GM19043 (cell line): ENCODE data around the gene SERHL2.
"Not testable (repeated sequence)": the region's sequence is repeated elsewhere in the genome, so short reads cannot be mapped to it uniquely, and the experiment has no call there.

Experiments
- ATAC-seq: cut with Tn5 transposase; IDR thresholded peaks from one replicate; pipeline ENCODE4 v1.9.1; 2021; ENCODE audit warnings: low read depth; ENCODE audit not compliant: unreplicated experiment

SERHL2 gene

DNA sequence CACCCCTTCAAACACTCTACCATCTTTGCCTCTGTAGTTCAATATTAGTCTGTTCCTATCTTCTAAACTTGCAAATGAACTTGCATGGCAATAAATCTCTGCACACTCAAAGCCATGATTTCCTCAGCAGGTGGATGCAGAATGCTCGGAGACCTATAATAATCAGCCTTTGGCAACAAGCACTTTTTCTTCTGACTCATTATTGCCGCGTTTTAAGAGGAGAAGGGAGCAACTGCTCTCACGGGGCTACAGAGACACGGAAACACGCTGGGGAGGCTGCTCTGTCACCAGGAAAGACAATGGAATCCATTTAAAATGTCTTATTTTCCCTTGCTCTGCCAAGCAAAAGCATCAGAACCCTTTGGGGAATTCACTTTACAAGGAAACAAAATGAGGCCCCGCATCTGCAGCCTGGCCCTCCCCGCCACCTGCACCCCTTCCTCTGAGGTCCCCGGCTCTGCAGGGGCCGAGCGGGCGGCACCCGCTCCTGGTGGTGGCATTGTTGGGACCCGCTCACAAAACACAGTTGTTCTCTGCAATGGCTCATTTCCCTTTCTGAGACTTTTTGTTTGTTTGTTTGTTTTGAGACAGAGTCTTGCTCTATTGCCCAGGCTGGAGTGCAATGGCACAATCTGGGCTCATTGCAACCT, 18.5 kb upstream of the SERHL2 start:
- not testable (repeated sequence) for ATAC-seq

DNA sequence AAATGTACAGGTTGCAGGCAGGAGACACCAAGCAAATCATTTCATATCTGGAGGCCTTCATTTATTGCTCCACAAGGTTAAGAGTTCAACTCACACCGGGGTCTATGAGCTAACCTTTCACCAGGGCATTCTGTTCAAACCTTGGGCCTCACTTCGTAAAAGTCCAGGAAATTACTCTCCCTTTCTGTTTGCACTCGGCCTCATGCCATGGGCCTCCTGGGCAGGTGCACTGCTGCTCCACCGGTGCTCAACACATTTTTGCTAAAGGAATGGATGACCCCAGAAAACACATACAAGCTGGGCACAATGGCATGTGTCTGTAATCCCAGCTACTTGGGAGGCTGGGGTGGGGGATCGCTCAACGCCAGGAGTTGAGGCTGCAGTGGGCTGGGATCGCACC, 17.6 kb upstream of the SERHL2 start:
- no peak for ATAC-seq

DNA sequence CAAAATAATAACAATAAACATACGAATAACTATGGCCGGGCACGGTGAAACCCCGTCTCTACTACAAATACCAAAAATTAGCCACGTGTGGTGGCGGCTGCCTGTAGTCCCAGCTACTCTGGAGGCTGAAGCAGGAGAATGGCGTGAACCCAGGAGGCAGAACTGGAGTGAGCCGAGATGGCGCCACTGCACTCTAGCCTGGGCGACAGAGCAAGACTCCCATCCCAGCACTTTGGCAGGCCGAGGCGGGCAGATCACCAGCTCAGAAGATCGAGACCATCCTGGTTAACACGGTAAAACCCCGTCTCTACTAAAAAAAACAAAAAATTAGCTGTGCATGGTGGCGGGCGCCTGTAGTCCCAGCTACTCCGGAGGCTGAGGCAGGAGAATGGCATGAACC, 17.1 kb upstream of the SERHL2 start:
- not testable (repeated sequence) for ATAC-seq

DNA sequence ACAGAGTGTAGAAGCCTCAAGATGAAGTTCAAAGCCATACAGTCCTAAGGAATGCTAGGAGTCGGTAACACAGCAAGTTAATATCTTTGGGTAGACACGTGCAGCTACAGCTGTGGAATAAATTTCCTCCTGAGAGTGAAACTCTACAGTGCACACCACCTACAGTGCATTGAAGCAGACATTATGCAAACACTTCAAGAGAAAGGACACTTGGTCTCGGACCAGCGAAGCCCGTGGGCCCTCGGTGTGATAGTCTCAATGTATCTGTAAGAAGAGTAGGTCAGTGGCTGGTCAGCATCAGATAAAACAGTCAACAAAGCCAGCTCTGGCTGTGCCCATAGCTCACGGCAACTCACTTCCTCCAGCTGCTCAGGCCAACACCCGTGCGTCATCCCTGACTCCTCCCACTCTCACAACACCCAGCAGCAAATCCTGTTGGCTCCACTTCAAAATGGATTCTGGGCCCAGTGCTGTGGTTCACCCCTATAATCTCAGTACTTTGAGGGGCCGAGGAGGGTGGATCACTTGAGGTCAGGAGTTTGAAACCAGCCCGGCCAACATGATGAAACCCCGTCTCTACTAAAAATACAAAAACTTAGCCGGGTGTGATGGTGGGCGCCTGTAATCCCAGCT, 16.4 kb upstream of the SERHL2 start:
- ATAC-seq: not testable (repeated sequence)

DNA sequence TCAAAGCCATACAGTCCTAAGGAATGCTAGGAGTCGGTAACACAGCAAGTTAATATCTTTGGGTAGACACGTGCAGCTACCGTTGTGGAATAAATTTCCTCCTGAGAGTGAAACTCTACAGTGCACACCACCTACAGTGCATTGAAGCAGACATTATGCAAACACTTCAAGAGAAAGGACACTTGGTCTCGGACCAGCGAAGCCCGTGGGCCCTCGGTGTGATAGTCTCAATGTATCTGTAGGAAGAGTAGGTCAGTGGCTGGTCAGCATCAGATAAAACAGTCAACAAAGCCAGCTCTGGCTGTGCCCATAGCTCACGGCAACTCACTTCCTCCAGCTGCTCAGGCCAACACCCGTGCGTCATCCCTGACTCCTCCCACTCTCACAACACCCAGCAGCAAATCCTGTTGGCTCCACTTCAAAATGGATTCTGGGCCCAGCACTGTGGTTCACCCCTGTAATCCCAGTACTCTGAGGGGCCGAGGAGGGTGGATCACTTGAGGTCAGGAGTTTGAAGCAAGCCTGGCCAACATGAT, 14.5 kb upstream of the SERHL2 start:
- peak; percentile 44 for ATAC-seq

DNA sequence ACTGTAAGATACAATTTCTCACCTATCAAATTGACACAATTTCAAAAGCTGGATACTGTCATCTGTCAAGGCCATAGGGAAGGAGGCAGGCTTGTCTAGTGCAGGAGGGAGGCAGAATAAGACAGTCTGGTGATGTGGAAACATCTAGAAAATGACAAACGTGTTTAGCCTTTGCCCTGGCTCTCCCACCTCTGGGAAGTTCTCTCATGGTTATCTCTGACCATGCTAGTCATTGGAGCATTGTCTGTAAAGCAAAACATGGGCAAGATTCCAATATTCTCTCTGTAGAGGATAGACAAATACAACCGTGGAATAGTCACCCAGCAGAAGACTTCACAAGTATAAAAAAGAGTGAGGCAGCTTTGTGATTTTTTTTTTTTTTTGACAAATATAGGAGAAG, 9.1 kb upstream of the SERHL2 start:
- no peak for ATAC-seq

DNA sequence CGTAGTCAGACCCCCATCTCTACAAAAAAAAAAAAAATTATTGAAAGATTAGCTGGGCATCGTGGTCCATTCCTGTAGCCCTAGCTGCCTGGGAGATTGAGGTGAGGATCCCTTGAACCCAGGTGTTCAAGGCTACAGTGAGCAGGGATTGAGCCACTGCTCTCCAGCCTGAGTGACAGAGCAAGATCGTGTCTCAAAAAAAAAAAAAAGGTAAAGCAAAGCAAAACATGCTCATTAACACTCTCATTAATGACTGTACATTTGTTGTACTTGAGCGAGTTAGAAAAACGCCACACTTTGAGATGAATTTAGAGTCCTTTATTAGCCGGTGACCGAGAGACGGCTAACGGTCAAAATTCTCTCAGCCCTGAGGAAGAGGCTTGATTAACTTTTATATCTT, 6.2 kb upstream of the SERHL2 start:
- no peak for ATAC-seq

DNA sequence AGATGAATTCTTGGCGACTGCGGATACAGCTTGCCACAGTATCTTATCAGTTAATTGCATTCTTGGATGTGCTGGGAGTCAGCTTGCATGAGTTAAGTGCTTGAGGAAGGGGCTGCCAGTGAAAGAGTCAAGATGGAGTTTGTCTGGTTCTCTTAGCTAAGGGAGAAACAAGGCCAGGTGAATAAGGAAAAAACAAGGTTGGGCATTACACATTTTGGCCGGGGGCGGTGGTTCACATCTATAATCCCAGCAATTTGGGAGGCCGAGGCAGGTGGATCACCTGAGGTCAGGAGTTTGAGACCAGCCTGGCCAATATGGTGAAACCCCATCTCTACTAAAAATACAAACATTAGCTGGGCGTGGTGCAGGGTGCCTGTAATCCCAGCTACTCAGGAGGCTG, 5.6 kb upstream of the SERHL2 start:
- not testable (repeated sequence) for ATAC-seq

DNA sequence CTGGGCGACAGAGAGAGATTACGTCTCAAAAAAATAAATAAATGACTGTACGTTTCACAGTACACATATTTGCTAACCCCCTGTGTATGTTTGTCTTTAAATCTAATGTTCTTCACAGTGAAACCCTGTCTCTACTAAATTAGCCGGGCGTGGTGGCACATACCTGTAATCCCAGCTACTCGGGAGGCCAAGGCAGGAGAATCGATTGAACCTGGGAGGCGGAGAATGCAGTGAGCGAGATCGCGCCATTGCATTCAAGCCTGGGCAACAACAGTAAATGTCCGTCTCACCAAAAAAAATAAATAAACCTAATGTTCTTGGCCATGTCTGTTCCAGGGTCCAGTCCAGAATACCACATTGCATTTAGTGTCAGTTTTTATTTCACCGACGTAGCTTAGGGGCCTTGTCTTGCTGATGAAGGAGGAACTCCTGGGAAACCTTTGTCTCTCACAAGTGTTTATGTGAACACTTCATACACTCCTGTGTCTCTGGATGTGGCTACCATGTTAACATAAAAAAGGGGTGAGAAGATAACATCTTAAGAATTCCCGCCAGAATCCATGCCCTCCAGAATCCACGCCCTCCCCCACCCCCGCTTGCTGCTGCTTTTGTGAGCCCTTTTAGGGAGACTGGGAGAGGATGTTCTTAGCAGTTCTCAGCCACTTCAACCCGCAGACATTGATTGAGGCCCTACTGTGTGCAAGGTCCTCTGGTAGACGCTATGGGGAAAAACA, 5.0 kb upstream of the SERHL2 start:
- ATAC-seq: no peak

DNA sequence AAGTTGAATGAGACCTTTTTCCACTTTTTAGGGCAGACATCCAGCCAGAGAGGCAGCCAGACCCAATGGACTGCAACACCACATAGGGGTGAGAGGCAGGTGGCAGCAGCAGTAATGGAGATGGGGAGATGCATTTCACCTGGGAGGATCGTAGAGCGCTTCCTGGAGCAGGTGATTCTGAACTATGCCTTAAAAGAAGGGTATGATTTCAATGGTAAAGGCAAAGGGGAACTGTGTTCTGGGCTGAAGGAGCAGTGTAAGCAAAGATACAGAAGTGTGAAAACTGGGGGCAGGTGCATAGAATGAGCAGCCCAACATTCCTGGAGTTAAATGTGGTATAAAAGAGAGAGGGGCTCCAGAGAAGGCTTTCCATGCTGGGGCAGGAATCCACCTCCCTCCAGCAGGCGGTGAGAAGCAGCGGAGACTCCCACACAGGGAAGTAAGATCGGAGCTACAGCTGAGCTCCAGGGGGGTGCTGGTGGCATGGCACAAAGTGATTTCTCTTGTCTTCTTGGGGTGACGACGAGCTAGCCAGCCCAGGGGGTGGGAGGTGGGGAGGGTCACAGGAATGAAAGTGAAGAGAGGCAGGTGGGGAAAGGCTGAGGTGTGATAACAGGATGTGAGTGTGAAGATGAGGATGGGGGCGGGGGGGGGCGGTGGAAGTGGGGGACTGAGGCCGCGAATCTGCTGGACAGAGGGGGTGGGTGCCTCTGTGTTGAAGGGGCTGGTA, 4.3 kb upstream of the SERHL2 start:
- no peak for ATAC-seq

DNA sequence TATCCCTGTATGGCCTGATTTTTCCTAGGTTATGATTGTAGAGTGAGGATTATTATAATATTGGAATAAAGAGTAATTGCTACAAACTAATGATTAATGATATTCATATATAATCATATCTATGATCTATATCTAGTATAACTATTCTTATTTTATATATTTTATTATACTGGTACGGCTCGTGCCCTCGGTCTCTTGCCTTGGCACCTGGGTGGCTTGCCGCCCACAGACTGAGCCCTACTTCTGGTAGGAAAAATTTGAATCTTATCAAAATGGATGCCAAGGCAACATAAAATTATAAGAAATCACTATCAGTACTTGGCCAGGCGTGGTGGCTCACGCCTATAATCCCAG, 1.5 kb upstream of the SERHL2 start:
- ATAC-seq: not testable (repeated sequence)

DNA sequence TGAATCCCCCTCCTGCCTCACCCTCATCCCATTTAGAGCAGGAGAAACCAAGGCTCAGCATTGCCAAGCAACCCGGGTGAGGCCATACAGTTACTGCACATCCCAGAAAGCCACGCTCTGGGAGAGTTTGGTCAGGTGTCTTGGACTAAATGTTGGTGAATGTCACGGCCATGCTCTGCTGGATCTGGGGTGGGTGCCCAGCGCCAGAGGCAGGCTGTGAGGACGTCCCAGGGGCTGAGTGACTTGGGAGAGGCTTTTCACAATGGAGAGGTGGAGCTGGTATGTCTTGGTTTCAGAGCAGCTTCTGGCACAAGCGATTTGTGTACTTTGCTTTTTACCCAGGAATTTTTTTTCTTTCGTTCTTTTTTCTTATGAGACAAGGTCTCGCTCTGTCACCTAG, 6.6 kb downstream of the SERHL2 start:
- no peak for ATAC-seq

DNA sequence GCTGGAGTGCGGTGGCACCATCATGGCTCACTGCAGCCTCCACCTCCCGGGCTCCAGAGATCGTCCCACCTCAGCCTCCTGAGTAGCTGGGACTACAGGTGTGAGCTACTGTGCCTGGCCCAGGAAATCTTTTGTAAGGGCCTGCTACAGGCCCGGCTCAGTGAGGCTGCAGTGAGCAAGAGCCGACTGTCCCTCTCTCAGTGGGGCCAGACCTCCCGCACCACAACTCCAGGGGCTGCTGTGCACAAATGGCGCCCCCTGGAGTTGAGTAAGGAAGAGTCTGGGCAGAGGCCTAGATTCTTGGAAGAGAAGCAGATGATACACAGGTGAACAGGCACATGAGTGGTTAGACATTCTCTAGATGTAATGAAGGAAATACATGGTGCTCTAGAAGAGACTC, 7.0 kb downstream of the SERHL2 start:
- no peak for ATAC-seq

DNA sequence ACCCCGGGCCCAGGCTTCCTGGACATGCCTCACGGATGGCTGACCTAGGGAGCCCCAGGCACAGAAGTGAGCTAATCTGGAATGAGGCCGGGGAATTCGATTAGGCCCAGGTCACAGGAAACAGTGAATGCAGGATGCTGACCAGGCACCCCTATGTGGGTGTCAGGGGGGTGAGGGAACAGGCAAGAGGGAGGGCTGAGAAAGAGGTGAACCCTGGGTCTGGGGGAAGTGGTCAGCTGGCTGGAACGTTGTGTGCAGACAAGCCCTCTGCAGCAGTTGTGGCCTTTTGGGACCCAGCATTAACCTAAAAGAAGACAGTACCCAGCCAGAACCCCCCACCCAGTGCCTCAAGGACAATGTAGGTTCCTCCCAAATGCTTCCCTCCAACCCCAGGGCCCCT, 8.1 kb downstream of the SERHL2 start:
- no peak for ATAC-seq

DNA sequence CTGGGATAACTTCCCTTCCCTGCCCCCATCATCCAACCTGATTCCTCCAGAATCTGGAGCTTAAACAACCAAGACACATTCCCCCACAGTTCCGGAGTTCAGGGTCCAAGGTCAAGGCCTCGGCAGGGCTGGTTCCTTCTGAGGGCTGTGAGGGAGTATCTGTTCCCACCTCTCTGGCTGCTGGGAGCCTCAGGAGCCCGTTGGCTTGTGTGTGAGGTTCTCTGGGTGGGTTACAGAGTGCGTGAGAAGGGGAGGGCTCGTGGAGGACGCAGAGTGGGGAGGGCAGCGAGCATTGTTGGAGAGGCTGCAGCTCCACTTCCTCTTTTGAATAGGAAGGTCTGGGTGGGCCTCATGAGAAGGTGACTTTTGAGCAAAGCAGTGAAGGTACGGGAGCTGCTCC, 8.5 kb downstream of the SERHL2 start:
- no peak for ATAC-seq

DNA sequence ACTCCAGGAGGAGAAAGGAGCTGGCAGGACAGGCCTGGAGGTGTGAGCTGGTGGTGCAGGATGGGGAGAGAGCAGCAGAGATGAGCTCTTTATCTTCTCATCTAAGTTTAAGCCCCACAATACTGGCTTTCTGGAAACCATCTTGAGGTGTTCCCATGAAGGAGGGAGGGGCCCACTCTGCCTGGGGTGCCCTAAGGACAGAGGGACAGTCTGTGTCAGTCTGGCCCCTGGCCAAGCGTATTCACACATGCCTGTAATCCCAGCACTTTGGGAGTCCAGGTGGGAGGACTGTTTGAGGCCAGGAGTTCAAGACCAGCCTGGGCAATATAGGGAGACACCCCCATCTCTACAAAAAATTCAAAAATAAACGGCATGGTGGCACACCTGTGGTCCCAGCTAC, 8.9 kb downstream of the SERHL2 start:
- ATAC-seq: no peak

DNA sequence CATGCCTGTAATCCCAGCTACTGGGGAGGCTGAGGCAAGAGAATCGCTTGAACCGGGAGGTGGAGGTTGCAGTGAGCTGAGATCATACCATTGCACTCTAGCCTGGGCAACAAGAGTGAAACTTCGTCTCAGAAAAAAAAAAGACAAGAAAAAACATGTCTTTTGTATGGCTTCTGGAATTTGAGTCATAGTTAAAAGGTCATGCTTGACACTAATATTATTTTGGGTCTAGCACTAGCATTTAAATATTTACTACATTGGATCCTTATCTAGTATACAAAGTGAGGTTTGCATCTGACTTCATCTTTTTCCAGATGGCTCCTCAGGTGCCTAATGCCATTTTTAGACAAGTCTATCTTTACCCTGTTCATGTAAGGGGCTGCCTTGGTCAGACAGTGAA, 10.2 kb downstream of the SERHL2 start:
- ATAC-seq: not testable (repeated sequence)

DNA sequence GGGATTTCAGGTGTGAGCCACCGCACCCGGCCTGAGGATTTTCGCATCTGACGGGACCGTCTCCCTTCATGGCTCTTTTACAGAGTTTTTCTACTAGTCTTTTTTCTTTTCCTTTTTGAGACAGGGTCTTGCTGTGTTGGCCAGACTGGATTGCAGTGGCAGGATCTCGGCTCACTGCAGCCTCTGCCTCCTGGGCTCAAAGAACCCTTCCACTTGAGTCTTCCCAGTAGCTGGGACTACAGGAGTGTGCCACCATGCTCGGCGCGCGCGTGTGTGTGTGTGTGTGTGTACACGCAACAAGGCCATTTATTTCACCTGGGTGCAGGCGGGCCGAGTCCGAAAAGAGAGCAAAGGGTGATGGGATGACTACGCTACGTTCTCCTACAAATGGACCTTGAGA, 10.9 kb downstream of the SERHL2 start:
- ATAC-seq: no peak

DNA sequence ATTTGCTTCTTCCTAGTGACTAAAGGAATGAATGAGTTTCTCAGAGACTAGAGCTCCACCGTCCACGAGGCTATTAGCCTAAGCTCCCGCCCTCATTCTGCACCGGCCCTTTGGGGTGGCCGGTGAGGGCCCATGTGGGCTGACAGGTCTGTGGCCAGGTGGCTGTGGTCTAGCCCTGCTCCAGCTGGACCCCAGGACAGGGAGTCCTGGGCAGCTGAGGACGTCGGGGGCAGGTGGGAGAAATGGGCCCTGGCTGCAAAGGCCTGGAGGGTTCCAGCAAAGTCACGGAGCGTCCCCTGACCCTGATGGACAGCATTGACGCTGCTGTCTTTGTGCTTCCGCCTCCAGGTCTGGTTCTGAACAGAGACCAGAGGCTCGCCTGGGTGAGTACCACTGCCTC, 12.2 kb downstream of the SERHL2 start:
- no peak for ATAC-seq

DNA sequence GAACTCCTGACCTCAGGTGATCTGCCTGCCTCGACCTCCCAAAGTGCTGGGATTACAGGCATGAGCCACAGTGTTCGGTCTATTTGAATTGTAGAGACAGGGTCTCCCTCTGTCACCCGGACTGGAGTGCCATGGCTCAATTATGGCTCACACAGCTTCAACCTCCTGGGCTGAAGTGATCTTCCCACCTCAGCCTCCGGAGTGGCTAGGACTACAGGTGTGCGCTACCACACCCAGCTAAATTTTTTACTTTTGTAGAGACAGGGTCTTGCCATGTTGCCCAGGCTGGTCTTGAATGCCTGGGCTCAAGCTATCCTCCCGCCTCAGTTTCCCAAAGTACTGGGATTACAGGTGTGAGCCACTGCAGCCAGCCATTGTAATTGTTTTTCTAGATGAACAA, 14.2 kb downstream of the SERHL2 start:
- not testable (repeated sequence) for ATAC-seq

DNA sequence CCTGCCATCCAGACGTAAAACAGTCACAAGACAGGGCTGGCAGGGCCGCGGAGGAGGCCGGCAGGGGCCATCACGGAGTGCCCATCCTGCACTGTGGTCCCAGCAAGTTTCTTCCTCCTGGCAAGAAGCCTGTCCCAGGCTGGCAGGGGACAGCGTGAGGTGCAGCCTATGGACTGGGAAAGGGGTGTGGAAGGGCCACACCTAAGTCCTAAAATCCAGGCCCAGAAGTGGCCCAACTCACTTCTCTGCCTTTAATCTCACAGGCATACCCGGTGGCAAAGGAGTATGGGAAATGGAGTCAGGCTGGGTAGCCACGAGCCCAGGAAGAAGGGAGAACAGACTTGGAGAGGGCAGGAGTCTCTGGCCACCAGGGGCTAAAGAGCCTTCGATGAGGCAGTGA, 16.8 kb downstream of the SERHL2 start:
- ATAC-seq: not testable (repeated sequence)
